Left lobe of liver (tissue), 2 donors: ENCODE results near the gene COPS2. TPM values are rescaled to one million over a fixed set of nuclear protein-coding genes. Genes with fewer than 3 reads are reported as not detected.
"Not testable (repeated sequence)": the region's sequence is repeated elsewhere in the genome, so short reads cannot be mapped to it uniquely, and the experiment has no call there.

ENCODE experiments used
- ATAC-seq: fragments of 200-7000 bp; cut with Tn5 transposase; one replicate; pipeline ENCODE4 v1.9.1; 2020; ENCODE audit warnings: mild to moderate bottlenecking, moderate library complexity
- DNase-seq: peaks from one replicate; pipeline ENCODE4 v3.0.0-alpha.2; 2020; ENCODE audit warnings: low spot score
- total RNA-seq: library from RNA; stranded (reverse); gene quantifications from one replicate; pipeline ENCODE4 v1.2.1, GENCODE V29; 2021
- donor health status: DM: no; HTN: no; CAD: no; lungs with moderate emphysema.
- donor health status: DM: no; HTN: yes; CAD: no.

The COPS2 gene
- total RNA-seq, 1 donor from 2014 or later = 23.5 TPM

DNA sequence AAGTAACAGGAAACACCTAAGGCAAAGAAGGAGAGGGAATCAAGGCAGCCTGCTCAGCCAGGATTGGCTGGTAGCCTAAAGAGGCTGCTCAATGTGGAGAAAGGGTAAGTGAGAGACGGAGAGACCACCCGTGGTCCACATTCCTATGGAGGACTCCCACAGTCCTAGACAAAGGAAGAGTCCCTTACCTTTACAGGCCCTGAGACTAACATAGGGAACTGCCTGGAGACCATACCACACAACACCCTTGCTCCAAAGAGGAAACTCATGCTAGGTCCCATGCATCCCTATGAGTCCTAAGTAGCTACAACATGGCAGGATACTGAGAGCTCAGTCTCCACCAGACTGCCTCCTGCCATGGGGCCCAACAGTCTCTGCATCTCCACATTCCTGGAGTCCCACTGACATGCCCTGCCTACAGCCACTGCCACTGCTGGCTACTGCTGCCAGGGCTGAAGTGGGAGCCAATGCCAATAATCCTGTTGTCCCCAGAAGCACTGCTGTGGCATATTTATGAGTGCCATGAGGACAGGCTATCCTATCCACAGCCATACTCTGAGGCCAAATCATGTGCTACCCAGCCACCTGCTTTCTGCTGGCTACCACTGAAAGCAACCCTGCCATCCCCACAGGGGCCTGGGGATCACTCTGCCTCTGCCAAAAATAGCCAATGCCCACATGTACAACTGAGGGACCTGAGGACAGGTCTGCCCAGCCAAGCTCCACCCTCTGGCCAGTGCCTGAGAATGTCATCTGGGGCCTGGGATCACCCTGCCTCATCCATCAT lies 45.0 kb downstream of the COPS2 start:
- no peak for DNase-seq
- ATAC-seq = no peak

GRCh38 chr15:49103002-49103401 lies 52.4 kb downstream of the COPS2 start:
- no peak for DNase-seq
- no peak for ATAC-seq

GRCh38 chr15:49101536-49101935 lies 53.9 kb downstream of the COPS2 start:
- ATAC-seq (no peak), DNase-seq (no peak)

DNA sequence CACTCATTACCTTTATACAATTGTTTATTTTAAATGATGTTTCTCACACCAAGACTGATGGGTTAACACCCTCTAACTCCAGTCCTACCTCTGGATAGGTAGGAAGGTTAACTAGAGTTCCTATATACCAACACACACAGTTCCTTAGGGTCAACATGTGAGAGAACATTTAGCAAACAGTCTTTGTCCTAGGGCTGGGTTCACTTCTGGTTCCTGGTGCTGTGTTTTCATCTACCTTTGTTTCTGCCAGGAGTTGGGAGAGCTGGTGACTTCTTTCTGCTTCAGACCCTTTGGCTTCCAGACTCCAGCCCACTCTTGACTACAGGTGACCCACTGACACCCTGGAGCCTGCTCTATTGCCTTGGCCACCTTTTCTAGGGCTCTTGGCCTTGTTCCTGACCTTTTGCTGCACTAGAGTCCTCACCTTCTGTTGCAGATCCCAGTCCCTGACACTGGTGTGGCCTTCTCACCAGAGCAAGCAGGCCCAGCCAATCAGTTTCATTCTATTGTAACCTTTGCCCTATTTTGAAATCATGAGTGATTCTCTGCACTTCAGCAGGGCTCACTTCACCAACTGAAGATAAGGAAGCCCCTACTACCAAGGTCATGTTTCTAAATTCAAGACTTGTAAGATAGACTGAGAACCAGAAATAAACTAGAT lies 59.2 kb downstream of the COPS2 start:
- DNase-seq (peak; percentile 57), ATAC-seq (peak; percentile 97)

DNA sequence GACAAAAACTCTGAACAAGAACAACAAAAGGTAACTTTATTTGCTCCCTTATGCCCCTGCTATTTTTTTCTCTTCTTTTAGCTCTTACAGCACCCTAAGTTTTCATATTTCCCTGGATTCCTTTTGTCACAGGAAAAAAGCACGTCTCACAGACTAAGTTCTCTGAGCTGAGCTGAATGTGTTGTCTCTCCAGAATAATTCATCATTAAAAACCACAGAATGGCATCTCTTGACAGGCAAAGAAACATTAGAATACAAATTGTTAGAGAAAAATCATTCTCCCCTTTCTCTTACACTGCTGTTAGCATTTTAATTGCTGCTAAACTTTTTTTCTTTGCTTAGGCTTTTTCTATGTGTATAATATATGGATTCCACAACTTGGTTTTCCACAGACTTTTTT lies 60.5 kb downstream of the COPS2 start:
- DNase-seq (no peak), ATAC-seq (no peak)

- no peak for ATAC-seq
- DNase-seq = no peak
These were observed 61.9 kb downstream of the COPS2 start for GRCh38 chr15:49093252-49094105.

GRCh38 chr15:49088996-49089395 lies 66.4 kb downstream of the COPS2 start:
- no peak for ATAC-seq
- no peak for DNase-seq

DNA sequence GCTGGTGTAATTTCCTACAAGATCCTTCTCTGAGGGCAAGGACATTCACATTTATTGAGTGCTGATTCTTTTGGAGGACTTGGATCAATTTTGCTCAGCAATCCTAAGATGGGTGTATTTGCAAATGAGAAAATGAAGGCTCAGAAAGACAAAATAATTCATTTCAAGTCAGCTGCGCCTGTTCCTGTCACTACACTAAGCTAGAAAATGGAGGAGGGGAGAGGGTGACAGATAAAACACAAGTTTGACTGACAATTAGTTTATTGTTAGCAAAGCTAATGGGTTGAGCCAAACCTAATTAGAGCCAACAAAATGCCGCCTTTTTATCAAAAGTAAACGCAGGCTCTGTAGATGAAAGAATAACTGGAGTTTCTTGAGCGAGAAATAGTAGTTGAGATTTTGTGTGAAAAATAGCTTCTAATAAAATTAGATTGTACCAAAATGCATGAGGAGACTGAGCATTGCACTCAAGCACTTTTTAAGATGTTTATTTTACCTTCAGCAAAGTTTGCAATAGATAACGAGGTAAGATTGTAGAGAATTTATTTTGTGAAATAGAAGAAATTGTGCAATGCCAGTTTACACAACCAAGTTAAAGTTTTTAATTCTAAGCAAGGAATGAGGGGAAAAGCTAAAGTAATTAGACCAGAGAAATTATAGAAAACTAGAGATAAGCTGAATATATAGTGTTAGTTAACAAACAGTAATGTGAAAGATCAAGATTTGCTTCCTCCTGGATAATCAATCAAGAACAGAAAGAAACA lies 69.5 kb downstream of the COPS2 start:
- DNase-seq (no peak), ATAC-seq (no peak)

- ATAC-seq = no peak
- DNase-seq = no peak
These were observed 71.2 kb downstream of the COPS2 start for GRCh38 chr15:49084285-49084570.

GRCh38 chr15:49083401-49084284 lies 71.8 kb downstream of the COPS2 start:
- DNase-seq (no peak), ATAC-seq (no peak)

DNA sequence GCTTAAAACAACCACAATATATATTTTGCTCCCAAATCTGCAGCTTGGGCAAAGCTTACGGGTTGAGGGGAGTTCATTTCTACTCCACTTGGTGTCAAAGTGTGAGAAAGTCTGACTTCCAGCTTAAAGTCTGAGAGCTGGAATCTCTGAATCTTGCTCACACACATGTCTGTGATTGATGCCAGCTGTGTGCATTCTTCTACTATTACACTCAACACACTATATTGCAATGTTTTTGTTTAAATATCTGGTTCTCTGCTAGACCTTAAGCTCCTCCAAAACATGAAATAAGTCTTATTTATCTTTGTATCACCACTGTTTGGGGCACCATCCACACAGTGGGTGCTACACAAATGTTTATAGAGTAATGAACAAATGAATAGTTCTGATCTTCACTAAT lies 72.4 kb downstream of the COPS2 start:
- no peak for ATAC-seq
- no peak for DNase-seq

- DNase-seq = no peak
These were observed 75.9 kb downstream of the COPS2 start for GRCh38 chr15:49079340-49080039.

DNA sequence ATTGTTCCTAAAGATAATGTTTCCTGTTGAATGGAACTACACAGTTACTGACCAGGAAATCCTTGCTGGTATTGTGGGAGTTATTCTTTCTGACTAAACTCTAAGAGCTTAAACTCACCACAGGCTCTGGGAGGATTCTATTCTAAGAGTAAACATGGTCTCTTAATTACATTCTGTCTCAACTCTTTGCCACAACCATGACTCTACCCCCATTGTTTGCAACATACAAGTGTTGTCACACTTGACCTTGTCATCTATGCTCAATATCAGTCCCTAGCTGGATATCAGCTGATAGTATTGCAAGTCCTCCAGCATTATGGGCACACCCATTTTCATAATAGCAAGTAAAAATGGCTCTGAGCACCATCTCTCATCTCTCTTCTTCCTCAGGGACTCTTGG lies 79.5 kb downstream of the COPS2 start:
- DNase-seq (no peak), ATAC-seq (no peak)

More at GRCh38 chr15:49079340-49080039, 75.9 kb downstream of the COPS2 start:
- no peak for ATAC-seq

GRCh38 chr15:49074589-49075287 lies 80.7 kb downstream of the COPS2 start:
- not testable (repeated sequence) for ATAC-seq, DNase-seq

Other genes starting within 250 kb of the COPS2 start
- 0.15 TPM for gene SHC4, start 191.7 kb downstream of the COPS2 start, total RNA-seq
- 21.0 TPM for gene SECISBP2L, start 109.2 kb downstream of the COPS2 start, total RNA-seq
- 29.7 TPM for gene GALK2, start 14.6 kb upstream of the COPS2 start, total RNA-seq